ENCODE data around the gene EPG5. TPM values are rescaled to one million over a fixed set of nuclear protein-coding genes. Genes with fewer than 3 reads are reported as not detected.

The EPG5 gene
- total and polyA plus RNA-seq, 10 of the 15 experiments (the other 5 are each of a cell fraction or from before 2014, with no cell fraction given), result 1.9 to 27.7 (median 9.0) TPM

- TF ChIP-seq CREB1 (IDR thresholded peaks at IDR 0.05; ENCODE audit: low read depth) (peak; percentile 21; the same call in 1 of the 2 replicates), ZBTB33 (IDR thresholded peaks at IDR 0.05) (no peak), SP1 (IDR thresholded peaks at IDR 0.05; ENCODE audit: low read depth, low read length) (no peak), EED (IDR thresholded peaks at IDR 0.05; ENCODE audit: low read depth) (peak; percentile 57), TCF3 (IDR thresholded peaks at IDR 0.05; ENCODE audit: borderline replicate concordance, insufficient read depth, low read depth, low read length) (no peak), LARP7 (IDR thresholded peaks at IDR 0.05) (no peak), CREM (IDR thresholded peaks at IDR 0.05; ENCODE audit: low read depth) (peak; percentile 75), ELK1 (IDR thresholded peaks at IDR 0.05; ENCODE audit: low read depth, low read length) (no peak), IRF3 (IDR thresholded peaks at IDR 0.05) (no peak), ATF7 (IDR thresholded peaks at IDR 0.05; ENCODE audit: low read depth) (0 out of 2 replicates have a peak, but pooled peaks have one; percentile 25), HDAC2 (IDR thresholded peaks at IDR 0.05) (no peak), SIX5 (IDR thresholded peaks at IDR 0.05; ENCODE audit: low read depth, low read length, severe bottlenecking) (no peak), FOXK2 (IDR thresholded peaks at IDR 0.05) (no peak), HCFC1 (IDR thresholded peaks at IDR 0.05; ENCODE audit: low read length) (no peak), CUX1 (IDR thresholded peaks at IDR 0.05; ENCODE audit: insufficient replicate concordance, low read depth, low read length) (no peak), ZSCAN29 (IDR thresholded peaks at IDR 0.05) (no peak), RAD51 (IDR thresholded peaks at IDR 0.05) (no peak), NFXL1 (IDR thresholded peaks at IDR 0.05; ENCODE audit: borderline replicate concordance) (no peak), RBBP5 (conservative IDR thresholded peaks at IDR 0.05) (no peak), PKNOX1 (IDR thresholded peaks at IDR 0.05) (no peak), TCF12 (IDR thresholded peaks at IDR 0.05; ENCODE audit: low read depth, low read length) (no peak), SRF (IDR thresholded peaks at IDR 0.05; ENCODE audit: low read depth in 2 of 2, low read length in 2 of 2) (peak in 1 of 2 experiments; percentile 53; a peak in 1 of 4 replicates)
Observed at GRCh38 chr18:46013484-46014189, 46.5 kb upstream of the EPG5 start (continued).
